Ecto neural progenitor cell (in vitro differentiated cells): ENCODE measurements around the gene FGF2.
"Not testable (repeated sequence)": the region's sequence is repeated elsewhere in the genome, so short reads cannot be mapped to it uniquely, and the experiment has no call there.

Experiments
- DNase-seq: peaks from one replicate; pipeline ENCODE4 v3.0.0-alpha.2; 2018; ENCODE audit warnings: low spot score

Gene FGF2

GRCh38 chr4:122814426-122814825 lies 12.2 kb upstream of the FGF2 start:
- no peak for DNase-seq

GRCh38 chr4:122815248-122815647 lies 11.4 kb upstream of the FGF2 start:
- no peak for DNase-seq

- DNase-seq: no peak
These were observed 10.2 kb upstream of the FGF2 start for GRCh38 chr4:122816476-122816875.

GRCh38 chr4:122819708-122820449 lies 6.8 kb upstream of the FGF2 start:
- DNase-seq: no peak

- no peak for DNase-seq
These were observed 5.5 kb upstream of the FGF2 start for GRCh38 chr4:122821092-122821491.

GRCh38 chr4:122822466-122822865 lies 4.2 kb upstream of the FGF2 start:
- DNase-seq: no peak

GRCh38 chr4:122823476-122823875 lies 3.2 kb upstream of the FGF2 start:
- no peak for DNase-seq

- DNase-seq: no peak
These were observed 2.0 kb upstream of the FGF2 start for GRCh38 chr4:122824616-122825015.

- no peak for DNase-seq
These were observed 528 bp upstream of the FGF2 start for GRCh38 chr4:122826079-122826527.

GRCh38 chr4:122827258-122827878 lies 737 bp downstream of the FGF2 start:
- DNase-seq: peak; percentile 72

- peak; percentile 50 for DNase-seq
These were observed 1.4 kb downstream of the FGF2 start for GRCh38 chr4:122827879-122828601.

GRCh38 chr4:122830426-122831095 lies 3.9 kb downstream of the FGF2 start:
- no peak for DNase-seq

GRCh38 chr4:122831515-122832196 lies 5.0 kb downstream of the FGF2 start:
- DNase-seq: no peak

GRCh38 chr4:122832732-122833131 lies 6.1 kb downstream of the FGF2 start:
- DNase-seq: no peak

GRCh38 chr4:122833999-122834398 lies 7.4 kb downstream of the FGF2 start:
- no peak for DNase-seq

GRCh38 chr4:122836941-122837340 lies 10.3 kb downstream of the FGF2 start:
- no peak for DNase-seq

GRCh38 chr4:122838034-122838433 lies 11.4 kb downstream of the FGF2 start:
- no peak for DNase-seq

GRCh38 chr4:122842392-122842791 lies 15.8 kb downstream of the FGF2 start:
- no peak for DNase-seq

GRCh38 chr4:122842984-122843531 lies 16.4 kb downstream of the FGF2 start:
- DNase-seq: no peak

GRCh38 chr4:122844391-122844790 lies 17.8 kb downstream of the FGF2 start:
- not testable (repeated sequence) for DNase-seq

- DNase-seq: no peak
These were observed 18.4 kb downstream of the FGF2 start for GRCh38 chr4:122845066-122845465.

GRCh38 chr4:122845760-122846159 lies 19.1 kb downstream of the FGF2 start:
- DNase-seq: no peak
